Hepatocyte (in vitro differentiated cells): Measurements from ENCODE around the gene SSBP2. TPM values are rescaled to one million over a fixed set of nuclear protein-coding genes. Genes with fewer than 3 reads are reported as not detected.

Experiments
- DNase-seq: peaks from one replicate; pipeline ENCODE4 v3.0.0-alpha.2; 2016; ENCODE audit warnings: low spot score
- H2AFZ ChIP-seq: fragments of 200-600 bp; sonication (generic); 2 replicates; pipeline ENCODE4 v1.6.0; 2016; ENCODE audit warnings: antibody characterized with exemption, mild to moderate bottlenecking
- H3K27ac ChIP-seq: fragments of 200-600 bp; sonication (generic); 2 replicates; pipeline ENCODE4 v1.5.1; 2016; ENCODE audit warnings: mild to moderate bottlenecking
- H3K27me3 ChIP-seq: fragments of 200-600 bp; sonication (generic); 2 replicates; pipeline ENCODE4 v1.6.1; 2016
- H3K36me3 ChIP-seq: fragments of 200-600 bp; sonication (generic); replicated peaks from 2 replicates; pipeline ENCODE4 v1.5.1; 2016; ENCODE audit warnings: low read depth; ENCODE audit not compliant: insufficient read depth
- H3K4me1 ChIP-seq: fragments of 200-600 bp; sonication (generic); 2 replicates; pipeline ENCODE4 v1.5.1; 2016; ENCODE audit warnings: mild to moderate bottlenecking, moderate library complexity; ENCODE audit not compliant: insufficient read depth
- H3K4me2 ChIP-seq: fragments of 200-600 bp; sonication (generic); 2 replicates; pipeline ENCODE4 v1.6.0; 2016
- H3K4me3 ChIP-seq: fragments of 200-600 bp; sonication (generic); 2 replicates; pipeline ENCODE4 v1.5.1; 2016; ENCODE audit warnings: mild to moderate bottlenecking
- H3K79me2 ChIP-seq: fragments of 200-600 bp; sonication (generic); 2 replicates; pipeline ENCODE4 v1.6.0; 2017; ENCODE audit warnings: mild to moderate bottlenecking
- H3K9me2 ChIP-seq: fragments of 200-600 bp; sonication (generic); replicated peaks from 2 replicates; pipeline ENCODE4 v1.6.0; 2017; ENCODE audit warnings: mild to moderate bottlenecking; ENCODE audit not compliant: insufficient read depth
- H3K9me3 ChIP-seq: fragments of 200-600 bp; sonication (generic); 2 replicates; pipeline ENCODE4 v1.5.1; 2016; ENCODE audit warnings: low read depth, mild to moderate bottlenecking
- H4K20me1 ChIP-seq: fragments of 200-600 bp; sonication (generic); 2 replicates; pipeline ENCODE4 v1.6.0; 2016; ENCODE audit warnings: mild to moderate bottlenecking; ENCODE audit not compliant: insufficient read depth, poor library complexity, severe bottlenecking
- EZH2 ChIP-seq: fragments of 200-600 bp; sonication (generic); IDR thresholded peaks from 2 replicates; pipeline ENCODE4 v1.6.1; 2016; ENCODE audit warnings: antibody characterized with exemption, mild to moderate bottlenecking, borderline replicate concordance
- EZH2phosphoT487 ChIP-seq: fragments of 200-600 bp; sonication (generic); IDR thresholded peaks from one replicate; pipeline ENCODE4 v1.6.1; 2018; ENCODE audit warnings: antibody characterized with exemption, mild to moderate bottlenecking, low read depth, moderate library complexity; ENCODE audit not compliant: unreplicated experiment, severe bottlenecking
- WGBS: methylation state at CpG from one replicate; pipeline ENCODE4 v1.1.6; 2016; ENCODE audit warnings: low lambda C conversion rate; ENCODE audit errors: missing lambda C conversion rate; 5-methylcytosine and 5-hydroxymethylcytosine counted together
- polyA plus RNA-seq: library from polyadenylated mRNA; unstranded; fragments of >200 nt; fragmentation: Nextera tagmentation; extraction: Ambion mirVana; gene quantifications from 2 replicates; pipeline ENCODE4 v1.2.1, GENCODE V29; 2016
- total RNA-seq: library from RNA; depleted of rRNA; stranded (reverse); fragments of >200 nt; gene quantifications from 2 replicates; pipeline ENCODE4 v1.2.3, GENCODE V29; 2014
- TF ChIP-seq, protein P1 (sequence below): fragments of 200-600 bp; sonication (generic); IDR thresholded peaks from 2 replicates; pipeline ENCODE4 v1.5.1; 2016; ENCODE audit warnings: antibody characterized with exemption, mild to moderate bottlenecking; ENCODE audit not compliant: poor library complexity

The SSBP2 gene
- total and polyA plus RNA-seq, 2 experiments from 2014 or later: 23.7 to 48.2 TPM

DNA sequence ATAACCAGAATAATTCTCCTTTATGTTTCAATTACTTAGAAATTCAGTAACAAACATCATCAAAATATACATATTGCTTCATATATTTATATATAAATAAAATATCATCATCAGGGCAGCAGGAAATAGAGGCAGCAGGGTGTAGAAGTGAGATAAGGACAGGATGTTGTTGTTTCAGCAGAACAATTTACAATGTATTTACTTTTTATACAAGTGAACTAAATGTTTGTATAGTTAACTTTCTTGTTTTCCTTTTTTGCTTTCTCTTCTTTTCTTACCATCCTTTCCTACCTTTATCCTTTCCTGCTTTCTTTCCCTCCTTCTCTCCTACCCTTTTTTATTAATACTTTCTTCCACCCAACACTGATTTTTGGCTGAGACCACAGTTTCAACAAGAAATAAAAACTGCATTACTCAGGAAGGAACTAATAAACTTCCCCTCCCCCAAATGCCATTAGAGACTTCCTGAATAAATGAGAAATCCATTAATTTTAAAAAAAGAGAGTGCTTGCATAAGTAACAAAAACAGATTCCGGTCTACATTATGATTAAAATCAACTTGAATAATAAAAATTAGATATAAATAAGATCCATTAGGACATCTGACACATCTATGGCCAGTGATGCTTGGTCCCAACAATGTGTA is 197.2 kb downstream of the SSBP2 start:
- Histone ChIP-seq H3K4me2 (no peak overlapping the region), H3K36me3 (no peaks in the 10 kb centered on the region), H3K79me2 (no peaks in the 10 kb centered on the region), H3K27me3 (no peaks in the 10 kb centered on the region), H3K4me3 (no peak overlapping the region), H3K9me3 (no peaks in the 10 kb centered on the region), H3K4me1 (no peaks in the 10 kb centered on the region), H3K9me2 (no peaks in the 10 kb centered on the region), H2AFZ (no peak overlapping the region), H4K20me1 (no peaks in the 10 kb centered on the region), H3K27ac (no peak overlapping the region)
- no peak for TF ChIP-seq EZH2phosphoT487
- no peak for TF ChIP-seq EZH2
- TF ChIP-seq, protein P1, sequence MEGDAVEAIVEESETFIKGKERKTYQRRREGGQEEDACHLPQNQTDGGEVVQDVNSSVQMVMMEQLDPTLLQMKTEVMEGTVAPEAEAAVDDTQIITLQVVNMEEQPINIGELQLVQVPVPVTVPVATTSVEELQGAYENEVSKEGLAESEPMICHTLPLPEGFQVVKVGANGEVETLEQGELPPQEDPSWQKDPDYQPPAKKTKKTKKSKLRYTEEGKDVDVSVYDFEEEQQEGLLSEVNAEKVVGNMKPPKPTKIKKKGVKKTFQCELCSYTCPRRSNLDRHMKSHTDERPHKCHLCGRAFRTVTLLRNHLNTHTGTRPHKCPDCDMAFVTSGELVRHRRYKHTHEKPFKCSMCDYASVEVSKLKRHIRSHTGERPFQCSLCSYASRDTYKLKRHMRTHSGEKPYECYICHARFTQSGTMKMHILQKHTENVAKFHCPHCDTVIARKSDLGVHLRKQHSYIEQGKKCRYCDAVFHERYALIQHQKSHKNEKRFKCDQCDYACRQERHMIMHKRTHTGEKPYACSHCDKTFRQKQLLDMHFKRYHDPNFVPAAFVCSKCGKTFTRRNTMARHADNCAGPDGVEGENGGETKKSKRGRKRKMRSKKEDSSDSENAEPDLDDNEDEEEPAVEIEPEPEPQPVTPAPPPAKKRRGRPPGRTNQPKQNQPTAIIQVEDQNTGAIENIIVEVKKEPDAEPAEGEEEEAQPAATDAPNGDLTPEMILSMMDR: no peak
- 71% methylated on average over 1 of the region's 1 CpG for WGBS
- no peak for DNase-seq

- Histone ChIP-seq H3K36me3 (no peaks in the 10 kb centered on the region), H3K4me3 (no peak overlapping the region), H3K27me3 (no peaks in the 10 kb centered on the region), H3K9me2 (no peaks in the 10 kb centered on the region), H3K79me2 (no peaks in the 10 kb centered on the region), H3K4me2 (no peak overlapping the region), H3K9me3 (no peaks in the 10 kb centered on the region), H2AFZ (no peak overlapping the region), H4K20me1 (no peaks in the 10 kb centered on the region), H3K4me1 (no peaks in the 10 kb centered on the region), H3K27ac (no peak overlapping the region)
- TF ChIP-seq EZH2: no peak
- TF ChIP-seq EZH2phosphoT487: no peak
- TF ChIP-seq, protein P1: no peak
- 88% methylated on average over 2 of the region's 2 CpGs for WGBS
- no peak for DNase-seq
Measured at GRCh38 chr5:81552852-81553566, 197.9 kb downstream of the SSBP2 start.

GRCh38 chr5:81549123-81549522 is 201.8 kb downstream of the SSBP2 start:
- no peak overlapping the region for H3K4me3 ChIP-seq
- 97% methylated on average over 7 of the region's 7 CpGs for WGBS
- H3K27ac ChIP-seq: no peak overlapping the region
- no peak overlapping the region for H2AFZ ChIP-seq
- H3K36me3 ChIP-seq: no peaks in the 10 kb centered on the region
- H3K79me2 ChIP-seq: no peaks in the 10 kb centered on the region
- no peaks in the 10 kb centered on the region for H3K4me1 ChIP-seq
- H3K9me3 ChIP-seq: no peaks in the 10 kb centered on the region
- H4K20me1 ChIP-seq: no peaks in the 10 kb centered on the region
- H3K27me3 ChIP-seq: no peaks in the 10 kb centered on the region
- no peak overlapping the region for H3K4me2 ChIP-seq
- TF ChIP-seq EZH2phosphoT487 (no peak), EZH2 (no peak)
- TF ChIP-seq, protein P1: no peak
- no peak for DNase-seq
- H3K9me2 ChIP-seq: no peaks in the 10 kb centered on the region
